ENCODE results near the gene ZP1. TPM values are rescaled to one million over a fixed set of nuclear protein-coding genes. Genes with fewer than 3 reads are reported as not detected.

ZP1 gene
- total and polyA plus RNA-seq, 2 of the 4 experiments (the other 2 are of a cell fraction) = 0.18 to 1.6 TPM

GRCh38 chr11:60834742-60835533 is 32.4 kb upstream of the ZP1 start:
- no peak overlapping the region for H2AK5ac ChIP-seq (ENCODE audit: low read depth, low read length)
- H2AK9ac ChIP-seq (replicated peaks; ENCODE audit: low read depth, low read length, poor library complexity) = no peak overlapping the region
- no peak for ATAC-seq (ENCODE audit: low read depth)
- no peak overlapping the region for H3K56ac ChIP-seq (ENCODE audit: extremely low read depth, insufficient read depth, low read length)
- H4K5ac ChIP-seq (ENCODE audit: low read depth, low read length) = no peak overlapping the region
- H3K18ac ChIP-seq (ENCODE audit: low read depth, low read length) = no peak overlapping the region
- H2BK5ac ChIP-seq (ENCODE audit: low read depth, low read length, poor library complexity, severe bottlenecking) = no peak overlapping the region
- no peak overlapping the region for H3K4me3 ChIP-seq (ENCODE audit: insufficient read depth, low read depth, low read length)
- no peak overlapping the region for H4K91ac ChIP-seq (ENCODE audit: insufficient read depth, low read depth, low read length)
- H2BK20ac ChIP-seq (ENCODE audit: low read depth, low read length) = no peak overlapping the region
- no TSS peak for BruUV-seq (replicated peaks)
- no peak overlapping the region for H4K8ac ChIP-seq (ENCODE audit: low read depth in 2 of 2, low read length in 2 of 2)
- TF ChIP-seq CEBPB (IDR thresholded peaks at IDR 0.05; ENCODE audit: low read depth, low read length) = no peak
- TF ChIP-seq RAD21 (IDR thresholded peaks at IDR 0.05; ENCODE audit: low read length) = no peak
- no peak for TF ChIP-seq USF2 (IDR thresholded peaks at IDR 0.05; ENCODE audit: low read depth, low read length)
- no peak for TF ChIP-seq SMC3 (IDR thresholded peaks at IDR 0.05; ENCODE audit: low read depth, low read length)
- no peak for TF ChIP-seq ELK1 (IDR thresholded peaks at IDR 0.05; ENCODE audit: borderline replicate concordance, low read depth, low read length)
- TF ChIP-seq MAFK (IDR thresholded peaks at IDR 0.05; ENCODE audit: low read depth, low read length) = no peak
- TF ChIP-seq NFE2L2 (IDR thresholded peaks at IDR 0.05; ENCODE audit: low read depth, low read length) = no peak
- no peak for TF ChIP-seq CHD1 (IDR thresholded peaks at IDR 0.05; ENCODE audit: low read depth, low read length)
- no peak for TF ChIP-seq FOS (IDR thresholded peaks at IDR 0.05; ENCODE audit: low read depth, low read length)
- no peak for TF ChIP-seq MAZ (IDR thresholded peaks at IDR 0.05; ENCODE audit: borderline replicate concordance, low read depth, low read length)
- TF ChIP-seq CTCF (conservative IDR thresholded peaks at IDR 0.05; ENCODE audit: low read depth, low read length) = no peak
- no peak for TF ChIP-seq BHLHE40 (IDR thresholded peaks at IDR 0.05; ENCODE audit: low read depth, low read length)
- no peak for TF ChIP-seq POLR2A (IDR thresholded peaks at IDR 0.05; ENCODE audit: low read depth, low read length)
- H2BK15ac ChIP-seq (ENCODE audit: low read depth, low read length) = no peak overlapping the region
- no peaks in the 10 kb centered on the region for H4K20me1 ChIP-seq (ENCODE audit: insufficient read depth, low read length)
- H3K27me3 ChIP-seq (ENCODE audit: control insufficient read depth, insufficient read depth, low read length) = peaks cover 22% of the 10 kb centered on the region
- WGBS, 2 experiments (ENCODE audit: extremely low coverage in 2 of 2, insufficient read length in 1 of 2) = 39% methylated on average over 2 of the region's 7 CpGs; no CpG with 5 or more reads in 1 of the 2 experiments
- no peak overlapping the region for H3K4ac ChIP-seq (ENCODE audit: low read depth, low read length)
- no peaks in the 10 kb centered on the region for H3K9me1 ChIP-seq (ENCODE audit: insufficient read depth, low read length)
- H2BK120ac ChIP-seq (ENCODE audit: low read depth, low read length) = no peak overlapping the region
- no peaks in the 10 kb centered on the region for H3K36me3 ChIP-seq (ENCODE audit: control insufficient read depth, insufficient read depth, low read length)
- peak overlapping the region; percentile 26 for H2AFZ ChIP-seq (replicated peaks; ENCODE audit: low read length, poor library complexity)
- H3K9me3 ChIP-seq (ENCODE audit: control insufficient read depth, insufficient read depth, low read length) = no peaks in the 10 kb centered on the region
- ChIA-PET CTCF (interaction anchor here (0.5 to 1.5 kb wide), 2 partner anchors 21 to 53 kb away, joined by 3 to 5 read pairs; partner anchors contain the start of gene PTGDR2), POLR2A (ENCODE audit: unreplicated experiment) (no interaction called here)
- DNase-seq = no peak
- H3K79me1 ChIP-seq (ENCODE audit: low read depth in 1 of 2, low read length in 2 of 2) = no peaks in the 10 kb centered on the region
- no peak overlapping the region for H3K27ac ChIP-seq (ENCODE audit: insufficient read depth, low read length)
- H3K4me2 ChIP-seq (ENCODE audit: low read depth, low read length) = no peak overlapping the region
- H3K14ac ChIP-seq (replicated peaks; ENCODE audit: low read depth, low read length) = no peak overlapping the region
- H3K23ac ChIP-seq (ENCODE audit: low read depth, low read length) = no peak overlapping the region
- in situ Hi-C loops (cut with MboI; ENCODE audit: low sequenced_read_pairs) (loop anchor here (5.0 kb wide), 1 partner anchor 57 kb away; no protein-coding TSS in a partner anchor), intact Hi-C loops (cut with micrococcal nuclease) (loop anchor here (5.0 kb wide), 2 partner anchors 132 to 337 kb away; no protein-coding TSS in a partner anchor), dilution Hi-C loops (cut with HindIII; ENCODE audit: low sequenced_read_pairs, unreplicated experiment) (no loop called here)
- no peaks in the 10 kb centered on the region for H3K4me1 ChIP-seq (ENCODE audit: control insufficient read depth, insufficient read depth, low read length)
- H3K9ac ChIP-seq (ENCODE audit: low read depth, low read length) = no peak overlapping the region
